ENCODE results near the gene NCAPD3.

NCAPD3 gene

DNA sequence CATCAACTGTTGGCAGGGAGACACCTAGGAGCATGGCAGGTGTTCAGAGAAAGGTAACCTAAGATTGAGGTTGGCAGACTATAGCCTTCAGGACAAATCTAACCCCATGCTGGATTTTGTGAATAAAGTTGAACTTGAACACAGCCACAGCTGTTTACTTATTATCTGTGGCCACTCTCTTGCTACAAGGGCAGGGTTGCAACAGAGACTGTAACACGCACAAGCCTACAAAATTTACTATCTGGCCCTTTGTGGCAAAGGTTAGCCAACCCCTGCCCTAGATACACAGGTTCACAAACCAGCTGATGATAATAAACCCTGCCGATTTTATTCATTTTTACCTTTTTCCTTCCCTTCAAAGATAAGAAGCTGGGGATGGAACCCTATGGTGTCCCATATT is 26.9 kb upstream of the NCAPD3 start:
- no peak overlapping the region for H3K4me3 ChIP-seq (ENCODE audit: low read depth, low read length)
- no peak overlapping the region for H3K27ac ChIP-seq
- TF ChIP-seq, protein P1, sequence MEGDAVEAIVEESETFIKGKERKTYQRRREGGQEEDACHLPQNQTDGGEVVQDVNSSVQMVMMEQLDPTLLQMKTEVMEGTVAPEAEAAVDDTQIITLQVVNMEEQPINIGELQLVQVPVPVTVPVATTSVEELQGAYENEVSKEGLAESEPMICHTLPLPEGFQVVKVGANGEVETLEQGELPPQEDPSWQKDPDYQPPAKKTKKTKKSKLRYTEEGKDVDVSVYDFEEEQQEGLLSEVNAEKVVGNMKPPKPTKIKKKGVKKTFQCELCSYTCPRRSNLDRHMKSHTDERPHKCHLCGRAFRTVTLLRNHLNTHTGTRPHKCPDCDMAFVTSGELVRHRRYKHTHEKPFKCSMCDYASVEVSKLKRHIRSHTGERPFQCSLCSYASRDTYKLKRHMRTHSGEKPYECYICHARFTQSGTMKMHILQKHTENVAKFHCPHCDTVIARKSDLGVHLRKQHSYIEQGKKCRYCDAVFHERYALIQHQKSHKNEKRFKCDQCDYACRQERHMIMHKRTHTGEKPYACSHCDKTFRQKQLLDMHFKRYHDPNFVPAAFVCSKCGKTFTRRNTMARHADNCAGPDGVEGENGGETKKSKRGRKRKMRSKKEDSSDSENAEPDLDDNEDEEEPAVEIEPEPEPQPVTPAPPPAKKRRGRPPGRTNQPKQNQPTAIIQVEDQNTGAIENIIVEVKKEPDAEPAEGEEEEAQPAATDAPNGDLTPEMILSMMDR (IDR thresholded peaks at IDR 0.05; ENCODE audit: low read depth, low read length, missing control alignments): no peak
- DNase-seq: no peak
- in situ Hi-C loops (cut with HindIII; ENCODE audit: low pct_ligation_motif_present, low sequenced_read_pairs): no loop called here
- H3K27me3 ChIP-seq (replicated peaks): no peaks in the 10 kb centered on the region
- peaks cover 26% of the 10 kb centered on the region for H3K36me3 ChIP-seq (replicated peaks)

DNA sequence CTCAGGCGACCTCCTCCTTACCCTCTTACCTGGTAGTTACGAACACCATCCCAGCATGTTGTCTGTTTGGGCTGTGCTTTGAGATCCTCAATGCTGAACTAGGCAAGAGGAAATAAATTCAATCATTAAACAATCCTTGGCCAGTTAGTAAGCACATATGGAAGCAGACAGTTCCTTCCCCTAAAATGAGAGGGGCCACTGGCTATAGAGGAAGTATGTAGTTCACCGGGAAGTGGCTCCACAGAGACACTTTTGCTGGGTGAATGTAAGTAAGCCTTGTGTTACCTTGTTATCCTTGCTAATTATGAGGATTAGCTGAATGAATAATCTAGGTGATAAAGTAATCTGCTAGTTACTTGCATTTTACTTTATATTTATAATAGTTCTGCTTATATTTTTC is 26.5 kb upstream of the NCAPD3 start:
- no peak overlapping the region for H3K4me3 ChIP-seq (ENCODE audit: low read depth, low read length)
- DNase-seq: no peak
- in situ Hi-C loops (cut with HindIII; ENCODE audit: low pct_ligation_motif_present, low sequenced_read_pairs): no loop called here
- no peak overlapping the region for H3K27ac ChIP-seq
- H3K36me3 ChIP-seq (replicated peaks): peaks cover 29% of the 10 kb centered on the region
- H3K27me3 ChIP-seq (replicated peaks): no peaks in the 10 kb centered on the region
- TF ChIP-seq, protein P1 (IDR thresholded peaks at IDR 0.05; ENCODE audit: low read depth, low read length, missing control alignments): no peak

DNA sequence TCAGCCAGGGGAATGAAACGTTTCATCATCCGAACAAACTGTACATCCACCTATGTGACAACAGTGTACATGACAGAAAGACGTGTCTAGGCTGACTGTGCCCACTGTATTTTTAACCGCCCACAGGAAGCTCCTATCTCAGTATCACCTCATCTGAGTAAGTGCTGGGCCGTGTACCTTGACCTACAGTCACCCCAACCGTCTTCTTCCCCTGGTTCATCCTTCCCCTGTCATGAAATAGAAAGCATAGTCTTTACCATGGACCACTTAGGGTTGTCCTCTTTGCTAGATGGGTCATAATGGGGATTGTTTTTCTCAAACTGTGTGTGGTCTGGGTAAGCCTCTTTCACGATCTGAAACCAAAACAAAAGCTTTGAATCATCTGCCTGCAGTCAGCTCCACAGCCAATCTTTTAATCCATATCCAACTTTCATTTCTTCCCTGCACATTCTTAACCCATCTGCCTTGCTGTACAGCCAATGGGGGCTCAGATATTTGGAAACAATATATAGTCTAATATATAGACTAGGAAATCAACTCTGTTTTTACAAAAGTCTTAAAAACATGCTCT is 25.2 kb upstream of the NCAPD3 start:
- H3K36me3 ChIP-seq (replicated peaks): peaks cover 38% of the 10 kb centered on the region
- no peak overlapping the region for H3K27ac ChIP-seq
- TF ChIP-seq, protein P1 (IDR thresholded peaks at IDR 0.05; ENCODE audit: low read depth, low read length, missing control alignments): no peak
- DNase-seq: no peak
- H3K4me3 ChIP-seq (ENCODE audit: low read depth, low read length): no peak overlapping the region
- in situ Hi-C loops (cut with HindIII; ENCODE audit: low pct_ligation_motif_present, low sequenced_read_pairs): no loop called here
- H3K27me3 ChIP-seq (replicated peaks): no peaks in the 10 kb centered on the region

DNA sequence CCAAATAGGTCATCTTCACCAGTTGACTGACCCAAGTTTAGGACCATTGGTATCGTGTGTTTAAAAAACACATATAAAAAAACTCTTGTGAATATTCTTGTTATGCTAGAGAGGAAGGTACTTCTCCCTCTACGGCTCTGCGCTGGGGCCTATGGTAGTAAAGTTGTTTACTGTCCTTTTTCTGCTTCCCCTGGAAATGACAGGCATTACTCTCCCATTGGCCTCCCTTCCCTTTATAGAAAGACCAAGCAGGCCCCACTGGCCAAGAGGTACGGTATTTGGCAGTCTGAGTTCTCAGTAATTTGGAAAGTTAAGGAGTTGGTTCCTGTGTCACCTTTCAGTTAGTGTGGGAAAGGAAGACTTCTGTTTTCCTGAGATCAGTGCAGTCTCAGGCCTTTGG is 22.9 kb upstream of the NCAPD3 start:
- TF ChIP-seq, protein P1 (IDR thresholded peaks at IDR 0.05; ENCODE audit: low read depth, low read length, missing control alignments): no peak
- Histone ChIP-seq H3K27ac (no peak overlapping the region), H3K27me3 (replicated peaks) (no peaks in the 10 kb centered on the region), H3K4me3 (ENCODE audit: low read depth, low read length) (no peak overlapping the region), H3K36me3 (replicated peaks) (peaks cover 47% of the 10 kb centered on the region)
- in situ Hi-C loops (cut with HindIII; ENCODE audit: low pct_ligation_motif_present, low sequenced_read_pairs): no loop called here
- DNase-seq: no peak

DNA sequence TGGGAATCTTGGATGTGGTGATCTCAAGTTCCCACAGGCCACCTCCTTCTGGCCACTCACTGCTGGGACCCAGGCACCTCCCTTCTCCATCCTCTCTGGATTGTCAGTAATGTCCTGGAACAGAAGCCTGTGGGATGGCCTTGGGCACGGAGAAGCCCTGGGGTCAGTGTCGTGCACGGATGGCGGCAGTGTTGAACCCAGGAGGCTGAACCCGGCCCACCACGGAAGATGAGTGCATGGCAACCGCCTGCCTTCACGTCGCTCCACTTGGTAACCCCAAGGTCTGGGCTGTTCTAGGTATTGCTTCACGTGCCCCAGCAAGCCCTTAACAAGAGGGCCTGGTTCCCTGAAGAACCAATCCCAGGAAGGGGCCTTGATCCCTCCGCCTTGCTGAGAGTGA is 22.3 kb upstream of the NCAPD3 start:
- H3K27me3 ChIP-seq (replicated peaks): no peaks in the 10 kb centered on the region
- DNase-seq: no peak
- TF ChIP-seq, protein P1 (IDR thresholded peaks at IDR 0.05; ENCODE audit: low read depth, low read length, missing control alignments): no peak
- peaks cover 51% of the 10 kb centered on the region for H3K36me3 ChIP-seq (replicated peaks)
- H3K4me3 ChIP-seq (ENCODE audit: low read depth, low read length): no peak overlapping the region
- in situ Hi-C loops (cut with HindIII; ENCODE audit: low pct_ligation_motif_present, low sequenced_read_pairs): no loop called here
- H3K27ac ChIP-seq: no peak overlapping the region

DNA sequence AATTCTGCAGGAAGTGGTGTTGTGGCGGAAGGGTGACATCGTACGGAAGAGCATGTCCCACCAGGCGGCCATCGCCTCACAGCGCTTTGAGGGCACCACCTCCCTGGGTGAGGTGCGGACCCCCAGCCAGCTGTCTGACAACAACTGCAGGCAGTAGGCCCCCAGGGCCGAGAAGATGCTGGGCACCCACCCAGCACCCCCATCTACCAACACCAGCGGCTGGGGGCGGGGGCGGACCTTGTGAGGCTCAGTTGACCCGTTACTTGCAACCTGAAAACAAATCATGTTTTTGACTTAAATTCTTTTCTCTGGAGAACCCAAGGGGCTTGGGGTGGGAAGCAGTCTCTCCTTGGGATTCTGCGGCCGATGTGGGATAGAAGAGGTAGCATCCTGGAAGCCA is 21.7 kb upstream of the NCAPD3 start:
- in situ Hi-C loops (cut with HindIII; ENCODE audit: low pct_ligation_motif_present, low sequenced_read_pairs): no loop called here
- DNase-seq: no peak

More for the DNA sequence above, 21.7 kb upstream of the NCAPD3 start:
- H3K27ac ChIP-seq: no peak overlapping the region
- TF ChIP-seq, protein P1 (IDR thresholded peaks at IDR 0.05; ENCODE audit: low read depth, low read length, missing control alignments): no peak
- H3K4me3 ChIP-seq (ENCODE audit: low read depth, low read length): no peak overlapping the region
- H3K27me3 ChIP-seq (replicated peaks): no peaks in the 10 kb centered on the region
- peaks cover 51% of the 10 kb centered on the region for H3K36me3 ChIP-seq (replicated peaks)

Measured in brain microvascular endothelial cell (primary cell).